ENCODE results near the gene PTP4A2.

DNA sequence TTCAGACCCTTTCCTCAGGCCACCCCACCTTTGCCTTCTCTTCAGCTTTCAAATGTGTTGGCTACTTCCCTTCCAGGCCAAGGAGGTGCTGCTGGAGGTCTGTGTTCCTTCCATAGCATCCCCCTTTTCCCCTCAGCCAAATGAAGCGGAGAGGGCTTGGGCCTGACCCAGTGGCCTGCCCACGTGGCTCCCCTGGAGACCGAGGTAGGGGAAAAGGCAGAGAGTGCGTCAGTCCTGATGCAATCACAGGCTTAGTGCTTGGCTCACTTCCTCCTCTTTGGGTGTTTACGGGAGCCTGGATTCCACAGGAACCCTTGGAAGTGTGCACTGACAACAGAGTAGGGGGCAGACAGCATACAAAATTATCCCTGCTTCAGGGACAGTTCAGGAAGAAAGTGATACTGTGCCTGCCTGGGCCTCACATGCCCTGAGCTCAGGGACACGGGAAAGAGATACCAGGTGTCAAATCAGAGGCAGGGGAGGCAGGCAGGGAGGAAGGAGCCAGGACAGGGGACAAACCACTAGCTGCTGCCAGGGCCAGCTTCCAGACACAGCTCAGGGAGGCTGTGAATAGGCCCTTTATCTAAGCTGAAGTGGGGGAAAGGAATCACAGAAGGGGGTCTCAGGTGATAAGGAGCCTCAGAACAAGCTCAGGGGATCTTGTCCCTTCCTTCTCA, 16.6 kb upstream of the PTP4A2 start:
- TF ChIP-seq POLR2AphosphoS5 (IDR thresholded peaks at IDR 0.05; ENCODE audit: low read depth, low read length) (no peak), TAF1 (IDR thresholded peaks at IDR 0.05; ENCODE audit: low read depth, low read length) (no peak)
